Activated CD4-positive, alpha-beta T cell treated with anti-CD3 and anti-CD28 coated beads, Interleukin-2, amount 50 U/mL, for 24 hours (primary cell): ENCODE results near the gene PLEKHM3.

ENCODE experiments used
- DNase-seq, 2 donors: peaks; one replicate each; pipeline ENCODE4 v3.0.0-alpha.2; 2020; ENCODE audit warnings: low read depth in 1 of 2, low spot score in 1 of 2

The PLEKHM3 gene

DNA sequence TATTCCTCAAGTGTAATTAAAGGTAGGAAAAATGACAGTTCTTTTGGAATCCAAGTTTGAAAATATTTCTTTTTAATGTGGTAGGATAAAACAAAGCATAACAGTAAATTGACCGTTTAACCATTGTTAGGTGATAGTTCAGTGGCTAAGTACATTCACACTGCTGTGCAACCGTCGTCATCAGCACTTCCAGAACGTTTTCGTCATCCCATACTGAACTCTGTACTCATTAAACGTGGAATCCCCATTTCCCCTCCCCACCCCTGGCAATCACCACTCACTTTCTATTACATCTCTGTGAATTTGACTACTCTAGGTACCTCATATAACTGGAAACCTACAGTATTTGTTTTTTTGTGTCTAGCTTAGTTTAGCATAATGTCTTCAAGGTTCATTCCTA lies 222.7 kb downstream of the PLEKHM3 start:
- no peak for DNase-seq

DNA sequence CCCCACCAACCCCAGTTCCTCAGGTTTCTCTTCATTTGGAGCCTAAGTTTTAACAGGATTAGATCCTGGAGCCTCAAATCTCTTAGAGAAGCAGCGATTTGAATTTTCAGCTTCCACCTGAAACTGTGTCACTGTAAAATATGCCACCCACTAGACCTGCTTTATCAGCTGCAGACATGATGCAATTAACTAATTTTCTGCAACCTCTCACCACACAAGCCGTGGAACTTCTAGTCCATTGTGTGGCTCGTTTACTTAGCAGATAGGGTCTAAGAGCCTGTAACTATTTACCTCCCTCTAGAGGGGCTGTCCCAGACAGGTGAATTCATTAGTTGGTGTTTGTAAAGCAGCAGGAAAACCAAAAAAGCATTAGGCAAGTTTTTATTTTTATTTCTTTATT lies 224.1 kb downstream of the PLEKHM3 start:
- no peak for DNase-seq

DNA sequence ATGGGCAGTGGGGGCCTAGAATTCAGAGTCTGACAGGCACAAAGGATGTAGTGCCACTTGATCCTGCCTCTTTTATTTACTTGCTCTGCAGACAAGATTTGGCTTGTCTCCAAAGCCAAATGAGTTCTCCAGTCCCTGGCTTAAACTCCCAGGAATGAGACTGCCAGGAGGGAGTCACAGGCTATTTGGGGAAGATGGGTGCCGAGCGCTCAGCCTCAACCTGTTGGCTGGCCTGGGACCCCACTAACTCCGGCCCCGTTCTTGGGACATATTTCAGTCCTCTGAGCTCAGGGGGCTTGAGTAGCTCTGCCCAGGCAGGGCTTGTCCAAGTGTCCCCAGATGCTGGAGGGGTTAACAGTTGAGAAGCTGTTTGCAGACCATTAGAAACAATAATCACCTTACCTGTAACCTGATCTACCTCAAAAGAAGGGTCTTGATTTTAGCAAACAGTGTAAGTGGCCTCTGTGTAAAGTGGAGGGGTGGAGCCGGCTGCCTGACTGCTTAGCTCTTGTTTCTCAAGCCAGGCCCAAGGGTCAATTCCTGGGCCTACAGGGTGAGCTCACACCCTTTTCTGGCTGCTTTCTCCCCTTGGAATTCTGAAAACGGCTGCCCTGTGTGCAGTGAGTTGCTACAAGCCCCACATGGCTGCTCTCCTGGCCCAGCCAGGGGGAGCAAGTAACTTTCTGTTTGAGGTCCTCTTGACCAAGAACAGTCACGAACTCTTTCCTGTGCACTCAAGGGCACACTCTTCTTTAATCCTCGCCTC lies 228.6 kb downstream of the PLEKHM3 start:
- no peak for DNase-seq

DNA sequence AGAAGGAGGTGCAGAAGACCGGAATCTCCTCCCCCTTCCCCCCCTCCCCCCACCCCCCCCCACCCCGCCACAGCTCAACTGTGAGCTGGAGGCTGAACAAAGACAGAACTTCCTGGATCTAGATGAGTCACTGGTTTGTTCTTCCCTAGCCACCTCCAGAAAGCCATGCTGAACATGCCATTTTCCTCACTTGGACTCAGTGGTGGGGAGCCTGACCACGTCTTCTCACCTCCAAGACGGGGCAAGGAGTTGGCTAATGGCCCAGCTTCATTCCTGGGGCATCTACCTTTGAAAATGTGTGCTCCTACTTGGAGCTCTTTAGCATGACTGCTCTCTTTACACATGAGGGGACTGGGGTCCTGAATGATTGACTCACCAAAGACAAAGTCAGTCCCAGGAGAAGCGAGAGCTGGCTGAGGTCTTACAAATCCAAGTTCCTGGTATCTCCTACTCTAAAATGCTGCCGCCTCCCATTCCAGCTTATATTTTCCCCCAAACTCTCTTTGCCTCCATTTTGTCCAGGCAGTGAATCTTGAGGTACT lies 233.0 kb downstream of the PLEKHM3 start:
- no peak for DNase-seq

DNA sequence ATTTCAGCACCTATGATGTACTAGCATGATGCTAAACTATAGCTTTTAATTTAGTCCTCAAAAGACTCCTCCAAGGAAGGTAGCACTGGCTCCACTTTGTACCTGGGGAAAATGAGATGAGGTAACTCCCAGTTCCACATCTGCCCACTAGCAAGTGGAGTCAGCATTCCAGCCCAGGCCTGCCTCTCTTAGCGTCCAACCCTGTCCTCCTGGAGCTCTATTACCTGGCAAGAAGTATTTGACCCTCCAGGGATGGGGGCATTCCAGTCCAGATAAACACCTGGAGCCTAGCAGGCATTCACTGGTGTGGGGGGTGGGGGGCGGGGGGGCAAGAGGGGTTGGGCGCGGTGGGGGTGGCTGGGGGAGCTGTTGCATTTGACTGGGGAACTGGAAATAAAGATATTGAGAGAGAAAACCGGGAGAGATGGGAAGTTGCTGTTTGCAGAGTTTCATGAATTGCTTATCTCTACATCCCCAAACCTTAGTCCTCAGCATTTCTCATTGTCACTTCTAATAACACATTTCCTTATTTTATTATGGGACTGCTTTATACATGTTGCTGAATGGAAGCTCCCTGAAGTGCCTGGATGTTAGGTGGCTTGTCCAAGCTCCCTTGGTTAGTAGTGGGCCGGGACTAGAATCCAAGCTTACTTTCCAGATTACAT lies 233.6 kb downstream of the PLEKHM3 start:
- no peak for DNase-seq

DNA sequence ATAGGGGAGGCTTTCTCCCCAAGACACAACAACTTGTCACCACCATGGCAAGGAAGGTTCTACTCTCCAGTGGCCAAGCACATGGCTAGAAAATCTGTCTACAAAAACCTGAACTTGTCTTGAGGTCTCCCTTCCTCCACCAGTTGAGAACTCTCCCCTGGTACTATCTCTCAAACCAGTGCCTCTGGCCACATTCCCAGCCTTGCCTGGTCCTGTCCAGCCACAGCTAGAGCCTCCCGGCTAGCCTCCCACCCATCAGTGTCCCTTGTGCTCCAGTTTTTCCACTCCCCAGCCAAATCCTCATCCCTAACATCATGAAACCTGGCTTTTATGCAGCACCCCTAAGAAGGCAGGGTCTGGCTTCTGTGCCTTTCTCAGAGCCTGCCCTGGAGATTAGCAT lies 234.4 kb downstream of the PLEKHM3 start:
- no peak for DNase-seq

DNA sequence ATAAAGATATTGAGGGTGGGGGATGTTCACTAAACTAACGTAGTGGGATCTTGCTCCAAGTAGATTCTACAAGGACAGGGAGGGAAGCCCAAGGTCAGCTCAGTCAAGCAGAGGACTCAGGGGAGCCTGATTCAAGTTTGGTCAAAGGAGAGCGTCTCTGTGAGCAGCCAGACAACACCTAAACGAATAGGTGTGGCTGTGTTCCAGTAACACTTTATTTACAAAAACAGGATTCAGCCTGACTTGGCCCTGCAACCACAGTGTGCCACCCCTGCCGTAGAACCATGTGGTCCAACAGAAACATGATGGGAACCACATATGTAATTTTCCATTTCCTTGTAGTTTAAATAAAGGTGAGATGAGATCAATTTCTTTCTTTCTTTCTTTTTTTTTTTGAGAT lies 237.5 kb downstream of the PLEKHM3 start:
- DNase-seq: no peak

DNA sequence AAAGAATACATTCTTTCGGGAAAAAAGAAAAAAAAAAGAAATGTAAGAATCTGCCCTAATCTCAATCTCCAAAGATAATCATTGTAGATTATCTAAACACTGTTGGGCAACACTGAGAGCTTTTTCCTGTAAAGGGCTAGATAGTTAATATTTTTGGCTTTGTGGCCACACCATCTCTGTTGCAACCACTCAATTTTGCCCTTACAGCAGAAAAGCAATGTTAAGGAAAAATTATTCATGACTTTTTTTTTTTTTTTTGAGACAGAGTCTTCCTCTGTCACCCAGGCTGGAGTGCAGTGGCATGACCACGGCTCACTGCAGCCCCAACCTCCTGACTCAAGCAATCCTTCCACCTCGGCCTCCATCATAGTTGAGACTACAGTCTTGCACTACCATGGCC lies 238.3 kb downstream of the PLEKHM3 start:
- no peak for DNase-seq

DNA sequence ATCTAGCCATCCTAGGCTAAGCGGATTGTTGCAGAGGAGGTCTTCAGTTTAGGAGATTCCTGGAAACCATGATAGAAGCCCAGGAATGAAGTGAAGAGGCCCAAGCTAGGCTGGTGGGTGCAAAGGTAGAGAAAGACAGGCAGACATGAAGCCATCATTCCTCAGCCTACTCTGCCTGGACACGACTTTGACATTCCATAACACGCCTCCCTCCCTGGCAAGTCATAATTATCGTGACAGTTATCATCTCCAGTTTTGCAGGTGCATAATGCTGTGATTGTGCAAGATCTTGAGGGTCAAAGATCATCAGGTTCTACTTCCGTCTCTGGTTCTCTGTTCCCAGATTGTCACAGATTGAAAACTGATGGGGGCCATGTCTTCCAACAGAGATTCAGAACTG lies 240.4 kb downstream of the PLEKHM3 start:
- no peak for DNase-seq

DNA sequence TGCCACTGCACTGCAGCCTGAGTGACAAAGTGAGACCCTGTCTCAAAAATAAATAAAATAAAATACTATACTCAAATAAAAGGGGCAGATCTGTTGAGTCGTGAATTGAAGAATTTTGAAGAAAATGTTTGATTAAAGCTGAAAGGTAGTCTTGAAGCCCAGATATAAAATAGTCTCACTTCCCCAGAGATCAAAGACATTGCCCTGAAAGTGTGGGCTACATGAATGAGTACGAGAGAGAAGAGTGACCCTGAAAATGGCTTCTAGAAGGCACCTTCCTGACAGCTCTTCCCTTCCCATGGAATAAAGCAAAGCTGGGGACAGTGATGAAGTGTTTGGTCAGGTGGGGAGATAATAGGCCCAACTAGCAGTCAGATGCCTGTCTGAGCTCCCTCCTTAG lies 241.8 kb downstream of the PLEKHM3 start:
- no peak for DNase-seq

DNA sequence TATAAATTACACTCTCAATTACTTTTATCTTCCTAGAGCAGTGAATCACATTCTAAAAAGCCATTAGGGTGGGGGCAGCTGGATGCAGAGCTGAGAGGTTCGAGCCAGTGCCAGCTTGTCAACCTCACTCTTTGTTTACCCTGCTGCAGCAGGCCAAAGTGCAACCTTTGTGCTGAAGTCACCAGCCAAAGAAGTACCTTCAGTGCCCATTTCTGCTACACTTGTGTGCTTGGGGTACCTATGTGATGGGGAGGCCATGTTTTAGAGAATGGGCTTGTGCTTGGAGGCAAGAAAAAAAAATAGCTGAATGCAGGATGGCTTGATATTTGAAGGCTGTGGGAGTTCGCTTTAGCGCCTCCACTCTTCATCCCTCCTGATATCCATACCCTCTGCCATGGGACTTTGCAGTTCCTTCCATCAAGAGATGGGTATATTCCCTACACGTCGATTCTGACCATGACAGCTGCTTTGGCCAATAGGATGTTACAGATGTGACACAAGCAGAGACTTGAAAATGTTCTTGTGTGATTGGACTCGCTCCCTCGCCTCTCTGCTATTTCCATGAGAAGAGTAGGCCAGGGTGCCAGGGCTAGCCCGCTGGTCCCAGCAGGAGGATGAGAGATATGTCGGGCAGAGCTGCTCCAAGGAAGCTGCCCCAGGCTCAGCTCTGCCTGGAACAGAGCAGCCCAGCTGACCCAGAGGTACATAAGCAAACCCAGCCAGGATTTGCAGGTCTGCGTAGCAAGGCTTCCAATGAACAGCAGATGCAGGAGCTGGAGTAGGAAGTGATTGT lies 242.9 kb downstream of the PLEKHM3 start:
- no peak for DNase-seq

DNA sequence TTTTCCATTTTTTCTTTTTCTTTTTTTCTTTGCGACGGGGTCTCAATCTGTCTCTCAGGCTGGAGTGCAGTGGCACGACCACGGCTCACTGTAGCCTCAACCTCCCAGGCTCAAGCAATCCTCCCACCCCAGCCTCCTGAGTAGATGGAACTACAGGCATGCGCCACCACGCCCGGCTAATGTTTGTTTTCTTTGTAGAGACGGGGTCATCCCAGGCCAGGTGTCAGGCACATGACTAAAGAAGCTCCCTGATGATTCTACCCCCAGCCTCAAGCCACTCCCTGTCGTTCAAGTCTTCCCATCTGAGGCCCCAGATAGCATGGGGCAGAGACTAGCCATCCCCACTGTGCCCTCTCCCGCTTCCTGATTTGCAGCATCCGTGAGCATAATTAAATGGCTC lies 245.8 kb downstream of the PLEKHM3 start:
- no peak for DNase-seq

DNA sequence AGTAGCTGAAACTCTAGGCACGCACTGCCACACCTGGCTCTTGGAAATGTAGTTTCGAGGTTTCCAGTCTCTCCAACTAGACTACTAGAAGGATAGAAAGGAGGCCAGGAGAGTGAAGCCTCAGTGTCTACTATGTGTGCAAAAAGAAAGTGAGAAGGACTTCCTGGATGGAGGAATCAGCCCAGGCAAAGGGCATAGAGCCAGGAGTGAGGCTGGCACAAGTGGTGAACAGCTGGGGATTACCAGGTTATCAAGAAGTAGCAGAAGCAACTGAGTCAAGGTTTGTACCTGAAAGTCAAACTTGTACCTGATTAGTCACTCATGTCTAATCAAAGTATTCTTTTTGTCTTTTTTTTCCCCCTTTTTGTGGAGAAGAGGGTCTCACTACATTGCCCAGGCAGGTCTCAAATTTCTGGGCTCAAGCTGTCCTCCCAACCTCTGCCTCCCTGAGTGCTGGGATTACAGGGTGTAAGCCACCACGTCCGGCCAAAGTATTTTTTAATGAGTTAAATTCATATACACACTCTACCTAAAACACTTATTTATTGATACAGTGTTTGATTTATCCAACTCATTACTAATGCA lies 246.9 kb downstream of the PLEKHM3 start:
- no peak for DNase-seq

DNA sequence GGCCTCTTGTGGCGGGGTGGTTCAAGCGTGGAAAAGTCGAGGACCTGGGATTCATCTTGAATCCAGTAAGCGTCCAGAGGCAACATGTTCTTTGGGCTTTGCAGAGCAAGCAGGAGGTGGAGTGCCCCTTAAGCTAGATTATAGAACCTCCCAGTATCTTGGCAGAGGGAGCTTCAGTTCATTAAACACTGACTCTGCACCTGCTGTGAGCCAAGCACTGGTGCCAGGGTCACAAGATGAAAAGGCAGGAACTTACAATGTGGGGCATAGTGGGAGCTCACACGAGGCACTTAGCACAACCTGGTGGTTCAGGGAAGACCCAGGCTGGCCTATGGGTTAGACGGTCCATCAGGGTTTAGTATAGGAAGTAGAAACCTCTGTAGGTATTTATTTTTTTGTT lies 248.2 kb downstream of the PLEKHM3 start:
- no peak for DNase-seq

DNA sequence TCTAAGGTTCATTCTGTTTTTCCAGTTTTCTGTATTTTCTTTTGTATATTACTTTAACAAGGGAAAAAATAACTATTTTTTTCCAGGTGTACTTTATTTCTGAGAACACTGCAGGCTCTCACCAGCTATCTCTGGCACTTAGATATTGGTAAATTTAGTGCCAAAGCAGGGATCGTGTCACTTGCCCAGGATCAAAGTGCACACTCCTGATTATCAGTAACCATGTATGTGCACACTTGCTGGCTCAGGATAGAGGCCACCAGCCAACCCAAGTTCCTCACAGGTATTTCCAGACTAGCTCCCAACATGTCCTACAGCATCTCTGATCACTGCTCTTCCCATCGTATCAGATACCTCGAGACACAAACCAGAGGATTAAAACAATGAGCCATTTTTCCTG lies 249.9 kb downstream of the PLEKHM3 start:
- no peak for DNase-seq

DNA sequence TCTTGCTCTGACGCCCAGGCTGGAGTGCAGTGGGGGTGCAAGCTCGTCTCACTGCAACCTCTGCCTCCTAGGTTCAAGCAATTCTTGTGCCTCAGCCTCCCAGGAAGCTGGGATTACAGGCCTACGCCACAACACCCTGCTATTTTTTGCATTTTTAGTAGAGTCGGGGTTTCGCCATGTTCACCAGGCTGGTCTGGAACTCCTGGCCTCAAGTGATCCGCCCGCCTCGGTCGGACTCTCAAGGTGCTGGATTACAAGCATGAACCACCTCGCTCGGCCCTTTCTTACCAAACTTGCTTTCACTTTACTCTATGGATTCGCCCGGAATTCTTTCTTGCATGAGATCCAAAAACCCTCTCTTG lies 252.5 kb downstream of the PLEKHM3 start:
- no peak for DNase-seq

DNA sequence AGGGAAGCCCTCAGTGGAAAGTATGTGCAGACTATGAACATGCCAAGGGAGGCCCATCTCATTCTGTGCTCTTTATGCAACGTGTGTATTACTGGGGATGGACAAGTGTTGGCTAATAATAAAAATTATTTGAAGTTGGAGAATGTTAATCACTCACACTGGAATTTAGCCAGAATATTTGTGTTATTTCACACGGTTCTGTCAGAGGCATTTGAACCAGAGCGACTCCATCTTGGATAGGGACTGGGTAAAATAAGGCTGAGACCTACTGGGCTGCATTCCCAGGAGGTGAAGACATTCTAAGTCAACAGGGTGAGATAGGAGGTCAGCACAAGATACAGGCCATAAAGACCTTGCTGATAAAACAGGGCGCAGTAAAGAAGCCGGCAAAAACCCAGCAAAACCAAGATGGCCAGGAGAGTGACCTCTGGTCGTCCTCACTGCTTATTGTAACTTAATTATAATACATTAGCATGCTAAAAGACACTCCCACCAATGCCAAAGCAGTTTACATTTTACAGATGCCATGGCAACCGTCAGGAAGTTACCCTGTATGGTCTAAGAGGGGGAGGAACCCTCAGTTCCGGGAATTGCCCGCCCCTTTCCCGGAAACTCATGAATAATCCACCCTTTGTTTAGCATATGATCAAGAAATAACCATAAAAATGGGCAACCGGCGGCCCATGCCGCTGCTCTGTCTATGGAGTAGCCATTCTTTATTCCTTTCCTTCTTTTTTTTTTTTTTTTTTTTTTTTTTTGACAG lies 253.1 kb downstream of the PLEKHM3 start:
- DNase-seq: no peak

DNA sequence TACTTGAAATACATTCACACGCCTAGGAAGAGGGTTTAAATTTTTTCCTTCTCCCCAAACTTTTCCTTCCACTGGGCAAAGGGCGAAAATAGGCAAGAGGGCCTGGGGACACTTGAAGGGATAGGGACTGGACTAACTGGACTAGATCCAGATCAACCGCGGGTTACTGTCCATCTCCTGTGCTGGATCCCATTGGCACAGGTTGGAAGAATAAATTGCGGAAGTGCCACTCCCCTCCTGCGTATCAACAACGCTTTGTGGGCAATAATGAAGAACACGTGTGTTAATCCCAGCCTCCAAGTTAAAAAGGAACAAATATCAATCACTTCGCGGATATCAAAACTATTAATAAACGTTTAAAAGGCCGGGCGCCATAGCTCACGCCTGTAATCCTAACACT lies 253.9 kb downstream of the PLEKHM3 start:
- DNase-seq: no peak
